GM18511 (cell line): ENCODE measurements around the gene CT47C1.
"Not testable (repeated sequence)": the region's sequence is repeated elsewhere in the genome, so short reads cannot be mapped to it uniquely, and the experiment has no call there.

ENCODE experiments used
- ATAC-seq: cut with Tn5 transposase; IDR thresholded peaks from one replicate; pipeline ENCODE4 v1.9.1; 2021; ENCODE audit warnings: mild to moderate bottlenecking, moderate library complexity; ENCODE audit not compliant: unreplicated experiment

Gene CT47C1

GRCh38 chrX:119072744-119073143, at the start of gene CT47C1:
CT47C1 (plus strand) TSS chrX:119072993; CDS start chrX:119073226, 233 bp downstream.
- ATAC-seq = no peak

GRCh38 chrX:119025900-119026299, 46.9 kb upstream of the CT47C1 start:
- ATAC-seq = no peak

- ATAC-seq = not testable (repeated sequence)
Observed at GRCh38 chrX:119026344-119026743, 46.4 kb upstream of the CT47C1 start.

GRCh38 chrX:119027960-119028732, 44.6 kb upstream of the CT47C1 start:
- not testable (repeated sequence) for ATAC-seq

- ATAC-seq = no peak
Observed at GRCh38 chrX:119028733-119029330, 44.0 kb upstream of the CT47C1 start.

GRCh38 chrX:119029656-119030055, 43.1 kb upstream of the CT47C1 start:
- not testable (repeated sequence) for ATAC-seq

- no peak for ATAC-seq
Observed at GRCh38 chrX:119030990-119031389, 41.8 kb upstream of the CT47C1 start.

GRCh38 chrX:119036107-119037029, 36.4 kb upstream of the CT47C1 start:
- ATAC-seq = no peak

GRCh38 chrX:119040432-119040831, 32.4 kb upstream of the CT47C1 start:
- ATAC-seq = no peak

- ATAC-seq = no peak
Observed at GRCh38 chrX:119041175-119041574, 31.6 kb upstream of the CT47C1 start.

GRCh38 chrX:119042040-119042439, 30.8 kb upstream of the CT47C1 start:
- no peak for ATAC-seq

- ATAC-seq = no peak
Observed at GRCh38 chrX:119042996-119043395, 29.8 kb upstream of the CT47C1 start.

GRCh38 chrX:119045884-119046283, 26.9 kb upstream of the CT47C1 start:
- ATAC-seq = no peak

GRCh38 chrX:119055687-119056086, 17.1 kb upstream of the CT47C1 start:
- ATAC-seq = no peak

- ATAC-seq = no peak
Observed at GRCh38 chrX:119062750-119063374, 9.9 kb upstream of the CT47C1 start.

GRCh38 chrX:119063428-119063827, 9.4 kb upstream of the CT47C1 start:
- no peak for ATAC-seq

GRCh38 chrX:119067023-119067739, 5.6 kb upstream of the CT47C1 start:
- ATAC-seq = peak; percentile 68

- ATAC-seq = no peak
Observed at GRCh38 chrX:119069128-119069527, 3.7 kb upstream of the CT47C1 start.

GRCh38 chrX:119069762-119070161, 3.0 kb upstream of the CT47C1 start:
- ATAC-seq = no peak

GRCh38 chrX:119071381-119071780, 1.4 kb upstream of the CT47C1 start:
- peak; percentile 80 for ATAC-seq
